ENCODE results near the gene RIT2. TPM values are rescaled to one million over a fixed set of nuclear protein-coding genes. Genes with fewer than 3 reads are reported as not detected.
"Not testable (repeated sequence)": the region's sequence is repeated elsewhere in the genome, so short reads cannot be mapped to it uniquely, and the experiment has no call there.

Gene RIT2
- total RNA-seq, 2 donors from 2014 or later, result not detected

GRCh38 chr18:42839408-42839807 is 276.1 kb downstream of the RIT2 start:
- Mint-ChIP-seq H3K4me3 (no peak overlapping the region), H3K27me3 (no peaks in the 10 kb centered on the region), H3K36me3 (ENCODE audit: low read depth) (no peaks in the 10 kb centered on the region), H3K27ac (no peak overlapping the region), H3K9me3 (peaks cover 14% of the 10 kb centered on the region), H3K4me1 (no peaks in the 10 kb centered on the region)
- ATAC-seq (replicated peaks), result no peak

GRCh38 chr18:42838546-42839145 is 276.8 kb downstream of the RIT2 start:
- peaks cover 11% of the 10 kb centered on the region for H3K9me3 Mint-ChIP-seq
- no peaks in the 10 kb centered on the region for H3K36me3 Mint-ChIP-seq (ENCODE audit: low read depth)
- H3K4me1 Mint-ChIP-seq, result no peaks in the 10 kb centered on the region
- no peak for ATAC-seq (replicated peaks)
- no peak overlapping the region for H3K4me3 Mint-ChIP-seq
- no peak overlapping the region for H3K27ac Mint-ChIP-seq
- H3K27me3 Mint-ChIP-seq, result no peaks in the 10 kb centered on the region

- H3K27me3 Mint-ChIP-seq, result no peaks in the 10 kb centered on the region
- peaks cover 12% of the 10 kb centered on the region for H3K9me3 Mint-ChIP-seq
- no peaks in the 10 kb centered on the region for H3K4me1 Mint-ChIP-seq
- H3K4me3 Mint-ChIP-seq, result no peak overlapping the region
- H3K27ac Mint-ChIP-seq, result no peak overlapping the region
- no peaks in the 10 kb centered on the region for H3K36me3 Mint-ChIP-seq (ENCODE audit: low read depth)
- no peak for ATAC-seq (replicated peaks)
Observed at GRCh38 chr18:42830936-42831335, 284.5 kb downstream of the RIT2 start.

DNA sequence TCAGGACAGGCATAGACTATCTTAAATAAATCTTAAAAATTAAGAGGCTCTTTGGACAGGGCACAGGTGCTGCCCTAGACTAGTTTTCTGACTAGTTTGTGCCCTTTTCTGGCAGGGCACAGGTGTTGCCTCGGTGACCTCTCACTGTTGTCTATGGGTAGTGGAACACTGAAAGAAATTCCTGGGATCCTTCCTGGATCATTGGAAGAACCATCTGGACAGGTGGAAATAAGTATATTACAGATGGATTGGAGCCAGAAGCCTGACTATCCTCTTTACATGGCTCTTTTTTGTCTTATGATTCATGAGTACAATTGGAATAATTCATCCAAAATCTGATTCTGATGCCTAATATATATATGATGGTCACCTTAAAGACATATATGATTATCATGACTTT is 286.6 kb downstream of the RIT2 start:
- no peak overlapping the region for H3K4me3 Mint-ChIP-seq

GRCh38 chr18:42824178-42824577 is 291.3 kb downstream of the RIT2 start:
- Mint-ChIP-seq H3K36me3 (ENCODE audit: low read depth) (no peaks in the 10 kb centered on the region), H3K27ac (no peak overlapping the region), H3K27me3 (no peaks in the 10 kb centered on the region), H3K9me3 (peaks cover 4% of the 10 kb centered on the region), H3K4me3 (no peak overlapping the region), H3K4me1 (no peaks in the 10 kb centered on the region)
- ATAC-seq (replicated peaks), result no peak

More for the DNA sequence above, 286.6 kb downstream of the RIT2 start:
- H3K27me3 Mint-ChIP-seq, result no peaks in the 10 kb centered on the region
- H3K27ac Mint-ChIP-seq, result no peak overlapping the region
- H3K4me1 Mint-ChIP-seq, result no peaks in the 10 kb centered on the region
- H3K9me3 Mint-ChIP-seq, result peaks cover 12% of the 10 kb centered on the region
- no peak for ATAC-seq (replicated peaks)
- H3K36me3 Mint-ChIP-seq (ENCODE audit: low read depth), result no peaks in the 10 kb centered on the region

DNA sequence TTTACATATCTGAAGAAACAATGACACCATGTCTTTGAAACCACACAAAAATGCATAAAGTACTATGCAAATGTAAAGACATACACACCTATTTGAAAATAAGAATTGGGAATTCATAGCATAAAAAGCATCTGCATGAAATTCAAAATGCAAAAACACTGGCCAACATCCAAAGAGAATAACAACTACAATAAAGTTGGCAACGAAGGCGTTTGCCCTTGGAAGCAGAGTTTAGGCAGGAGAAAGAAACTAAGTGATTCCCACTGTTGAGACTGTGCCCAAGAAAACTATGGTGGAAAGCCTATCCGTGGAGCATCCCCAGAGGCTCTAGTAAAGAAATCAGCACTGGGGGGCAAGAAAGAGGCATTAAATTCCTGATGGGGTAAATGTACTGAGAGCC is 292.8 kb downstream of the RIT2 start:
- no peak overlapping the region for H3K27ac Mint-ChIP-seq
- no peak for ATAC-seq (replicated peaks)
- H3K4me3 Mint-ChIP-seq, result no peak overlapping the region
- H3K4me1 Mint-ChIP-seq, result no peaks in the 10 kb centered on the region
- H3K9me3 Mint-ChIP-seq, result peaks cover 4% of the 10 kb centered on the region
- H3K27me3 Mint-ChIP-seq, result no peaks in the 10 kb centered on the region
- no peaks in the 10 kb centered on the region for H3K36me3 Mint-ChIP-seq (ENCODE audit: low read depth)

DNA sequence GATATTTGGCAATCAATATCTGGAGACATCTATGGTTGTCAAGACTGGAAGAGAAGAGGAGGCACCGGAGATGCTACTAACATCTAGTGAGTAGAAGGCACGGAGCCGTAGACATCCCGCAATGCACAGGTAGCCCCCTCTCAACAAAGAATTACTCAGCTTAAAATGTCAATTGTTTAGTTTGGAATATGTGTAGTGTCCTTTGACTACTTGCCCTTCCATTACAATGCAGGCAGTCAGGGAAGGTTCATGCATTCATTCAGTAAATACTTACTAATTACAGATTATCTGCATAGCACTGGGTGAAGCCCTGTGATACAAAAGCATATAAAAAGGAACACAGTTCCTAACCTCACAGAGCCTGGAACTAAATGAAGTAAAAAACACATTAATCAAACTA is 294.0 kb downstream of the RIT2 start:
- Mint-ChIP-seq H3K9me3 (peaks cover 4% of the 10 kb centered on the region), H3K4me3 (no peak overlapping the region), H3K4me1 (no peaks in the 10 kb centered on the region), H3K36me3 (ENCODE audit: low read depth) (no peaks in the 10 kb centered on the region), H3K27me3 (no peaks in the 10 kb centered on the region), H3K27ac (no peak overlapping the region)
- ATAC-seq (replicated peaks), result no peak

DNA sequence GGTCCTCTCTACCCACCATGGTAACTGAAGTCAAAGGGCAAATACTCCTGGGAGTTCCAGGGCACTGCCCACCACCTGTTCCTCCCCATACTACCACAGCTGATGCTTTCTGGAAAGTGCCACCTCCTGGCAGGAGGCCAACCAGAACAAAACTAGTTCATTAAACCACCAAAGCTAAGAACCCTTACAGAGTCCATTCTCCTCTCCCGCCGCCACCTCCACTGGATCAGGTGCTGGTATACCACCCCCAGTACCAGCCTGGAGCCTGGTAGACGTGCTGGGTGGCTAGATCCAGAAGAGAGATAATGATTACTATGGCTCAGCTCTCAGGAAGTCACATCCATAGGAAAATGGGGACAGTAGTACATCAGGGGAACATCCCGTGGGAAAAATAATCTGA is 300.9 kb downstream of the RIT2 start:
- no peaks in the 10 kb centered on the region for H3K36me3 Mint-ChIP-seq (ENCODE audit: low read depth)
- H3K4me1 Mint-ChIP-seq, result no peaks in the 10 kb centered on the region
- no peak overlapping the region for H3K4me3 Mint-ChIP-seq
- ATAC-seq (replicated peaks), result no peak
- H3K27ac Mint-ChIP-seq, result no peak overlapping the region
- peaks cover 15% of the 10 kb centered on the region for H3K9me3 Mint-ChIP-seq
- no peaks in the 10 kb centered on the region for H3K27me3 Mint-ChIP-seq

DNA sequence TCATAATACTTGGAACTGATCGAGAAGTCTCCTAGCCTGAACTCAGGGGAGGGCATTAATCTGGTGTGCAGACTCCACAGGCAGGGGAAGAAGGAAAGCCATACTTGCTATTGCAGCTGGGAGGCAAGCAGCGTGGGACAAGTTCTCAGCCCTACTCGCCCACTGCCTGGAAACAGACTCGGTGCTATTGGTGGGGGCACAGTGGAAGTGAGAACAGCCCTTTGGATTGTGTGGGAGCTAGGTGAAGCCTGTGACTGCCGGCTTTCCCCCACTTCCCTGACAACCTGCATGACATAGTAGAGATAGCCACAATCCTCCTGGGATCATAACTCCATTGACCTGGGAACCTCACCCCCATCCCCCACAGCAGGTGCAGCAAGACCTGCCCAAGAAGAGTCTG is 301.3 kb downstream of the RIT2 start:
- H3K27me3 Mint-ChIP-seq, result no peaks in the 10 kb centered on the region
- no peaks in the 10 kb centered on the region for H3K4me1 Mint-ChIP-seq
- no peak for ATAC-seq (replicated peaks)
- peaks cover 15% of the 10 kb centered on the region for H3K9me3 Mint-ChIP-seq
- no peak overlapping the region for H3K4me3 Mint-ChIP-seq
- H3K27ac Mint-ChIP-seq, result no peak overlapping the region
- H3K36me3 Mint-ChIP-seq (ENCODE audit: low read depth), result no peaks in the 10 kb centered on the region

DNA sequence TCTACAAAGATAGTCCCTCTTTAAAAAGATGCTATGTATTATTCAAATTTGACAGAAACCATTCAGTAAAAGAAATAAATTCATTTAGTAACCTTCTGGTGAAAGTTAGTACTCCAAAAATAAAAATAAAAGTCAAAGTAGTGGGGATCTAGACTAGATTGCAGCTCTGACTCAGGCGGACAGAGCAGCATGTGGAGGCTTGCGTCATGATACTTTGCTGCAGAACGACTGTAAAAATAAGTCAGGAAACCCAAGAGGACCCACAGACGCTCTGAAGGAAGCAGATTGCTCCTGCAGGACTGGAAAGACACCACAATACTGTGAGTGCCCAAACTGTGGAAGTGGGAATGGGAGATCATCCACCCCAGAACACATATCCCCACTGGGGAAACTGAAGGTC is 301.9 kb downstream of the RIT2 start:
- Mint-ChIP-seq H3K27ac (no peak overlapping the region), H3K27me3 (no peaks in the 10 kb centered on the region), H3K4me1 (no peaks in the 10 kb centered on the region), H3K4me3 (no peak overlapping the region), H3K36me3 (ENCODE audit: low read depth) (no peaks in the 10 kb centered on the region), H3K9me3 (peaks cover 15% of the 10 kb centered on the region)
- no peak for ATAC-seq (replicated peaks)

- H3K27ac Mint-ChIP-seq, result no peak overlapping the region
- H3K27me3 Mint-ChIP-seq, result no peaks in the 10 kb centered on the region
- H3K36me3 Mint-ChIP-seq (ENCODE audit: low read depth), result no peaks in the 10 kb centered on the region
- H3K4me3 Mint-ChIP-seq, result no peak overlapping the region
- no peak for ATAC-seq (replicated peaks)
- H3K4me1 Mint-ChIP-seq, result no peaks in the 10 kb centered on the region
- peaks cover 9% of the 10 kb centered on the region for H3K9me3 Mint-ChIP-seq
Observed at GRCh38 chr18:42807887-42808286, 307.6 kb downstream of the RIT2 start.

GRCh38 chr18:42801706-42802105 is 313.8 kb downstream of the RIT2 start:
- ATAC-seq (replicated peaks), result no peak
- Mint-ChIP-seq H3K9me3 (peaks cover 4% of the 10 kb centered on the region), H3K36me3 (ENCODE audit: low read depth) (no peaks in the 10 kb centered on the region), H3K4me3 (no peak overlapping the region), H3K27me3 (no peaks in the 10 kb centered on the region), H3K4me1 (no peaks in the 10 kb centered on the region), H3K27ac (no peak overlapping the region)

DNA sequence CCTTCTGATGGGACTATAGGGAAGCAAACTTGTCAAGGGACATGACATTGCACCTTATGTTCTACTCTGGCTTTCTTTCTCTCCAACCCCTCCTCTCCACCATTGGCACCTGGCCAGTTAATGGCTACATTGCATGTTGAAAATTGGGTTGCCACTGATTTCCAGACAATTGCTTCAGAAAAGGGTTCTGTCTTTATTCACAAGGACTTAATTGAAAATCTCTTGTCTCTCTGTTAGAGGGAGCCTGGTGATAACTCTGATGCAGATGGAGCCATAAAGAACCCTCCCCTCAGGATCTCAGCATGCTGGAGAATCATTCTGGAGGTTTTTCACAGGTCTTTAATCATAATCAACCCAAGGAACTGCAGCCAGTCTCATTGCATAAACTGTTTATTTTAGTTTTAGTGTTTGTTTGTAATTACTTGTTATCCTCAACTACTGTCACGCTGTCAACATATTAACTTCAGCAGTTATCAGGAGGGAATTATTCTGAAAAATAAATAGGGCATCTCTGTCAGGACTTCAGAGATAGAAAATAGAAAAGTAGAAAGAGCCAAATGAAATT is 316.8 kb downstream of the RIT2 start:
- no peaks in the 10 kb centered on the region for H3K27me3 Mint-ChIP-seq
- H3K9me3 Mint-ChIP-seq, result peaks cover 7% of the 10 kb centered on the region
- H3K27ac Mint-ChIP-seq, result no peak overlapping the region
- no peaks in the 10 kb centered on the region for H3K4me1 Mint-ChIP-seq
- H3K36me3 Mint-ChIP-seq (ENCODE audit: low read depth), result no peaks in the 10 kb centered on the region
- H3K4me3 Mint-ChIP-seq, result no peak overlapping the region
- no peak for ATAC-seq (replicated peaks)

DNA sequence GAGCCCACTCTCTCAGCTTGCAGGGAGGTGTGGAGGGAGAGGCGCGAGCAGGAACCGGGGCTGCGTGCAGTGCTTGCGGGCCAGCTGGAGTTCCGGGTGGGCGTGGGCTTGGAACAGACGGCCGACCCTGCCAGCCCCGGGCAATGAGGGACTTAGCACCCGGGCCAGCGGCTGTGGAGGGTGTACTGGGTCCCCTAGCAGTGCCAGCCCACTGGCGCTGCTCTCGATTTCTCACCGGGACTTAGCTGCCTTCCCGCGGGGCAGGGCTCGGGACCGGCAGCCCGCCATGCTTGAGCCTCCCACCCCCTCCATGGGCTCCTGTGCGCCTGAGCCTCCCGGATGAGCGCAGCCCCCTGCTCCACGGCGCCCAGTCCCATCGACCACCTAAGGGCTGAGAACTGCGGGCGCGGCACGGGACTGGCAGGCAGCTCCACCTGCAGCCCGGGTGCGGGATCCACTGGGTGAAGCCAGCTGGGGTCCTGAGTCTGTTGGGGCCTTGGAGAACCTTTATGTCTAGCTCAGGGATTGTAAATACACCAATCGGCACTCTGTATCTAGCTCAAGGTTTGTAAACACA is 320.2 kb downstream of the RIT2 start:
- not testable (repeated sequence) for H3K27me3 Mint-ChIP-seq; H3K9me3 Mint-ChIP-seq; H3K4me3 Mint-ChIP-seq; ATAC-seq (replicated peaks); H3K36me3 Mint-ChIP-seq (ENCODE audit: low read depth); H3K4me1 Mint-ChIP-seq; H3K27ac Mint-ChIP-seq

DNA sequence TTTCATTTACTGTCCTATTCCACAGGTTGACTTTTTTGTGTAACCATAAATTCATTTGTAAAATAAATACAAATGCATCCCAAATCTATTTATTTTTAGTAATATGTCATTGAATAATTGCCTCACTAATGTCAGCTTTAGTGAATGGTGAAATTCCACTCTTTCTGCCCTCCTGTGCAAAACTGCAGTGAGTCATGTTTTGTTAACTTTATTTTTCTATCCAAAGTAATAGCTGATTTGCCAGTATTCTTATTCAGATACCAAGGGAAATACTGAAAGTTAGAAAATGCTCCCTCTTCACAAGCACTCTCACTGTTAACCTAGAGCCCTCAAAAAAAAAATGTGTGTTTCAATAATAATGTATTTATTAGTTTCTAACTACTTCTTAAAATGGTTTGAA is 322.8 kb downstream of the RIT2 start:
- Mint-ChIP-seq H3K4me1 (no peaks in the 10 kb centered on the region), H3K9me3 (peaks cover 9% of the 10 kb centered on the region), H3K4me3 (no peak overlapping the region), H3K36me3 (ENCODE audit: low read depth) (no peaks in the 10 kb centered on the region), H3K27me3 (no peaks in the 10 kb centered on the region), H3K27ac (no peak overlapping the region)
- ATAC-seq (replicated peaks), result no peak

Data from activated T-helper 17 cell treated with anti-CD3 and anti-CD28 coated beads, Interleukin-2, amount 50 U/mL, for 72 hours (primary cell).